Spleen (tissue), 11 donors: Measurements from ENCODE around the gene PEX5L. TPM values are rescaled to one million over a fixed set of nuclear protein-coding genes. Genes with fewer than 3 reads are reported as not detected.
A peak's percentile ranks its signal among the peaks of the same experiment; 100 is the strongest.

Source experiments
- DNase-seq: peaks from one replicate; pipeline ENCODE4 v3.0.0-alpha.2; 2020
- H3K27ac ChIP-seq, 8 donors: fragments of 200-600 bp; sonication (generic) in 7 of 8; 1 replicate in 4 of 8; 2 replicates in 4 of 8; pipeline versions ENCODE4 v1.5.0 to v1.8.0; 2016 to 2021; ENCODE audit warnings: inconsistent platforms in 4 of 8, mild to moderate bottlenecking in 4 of 8, moderate library complexity in 1 of 8
- H3K27me3 ChIP-seq, 7 donors: fragments of 200-600 bp; sonication (generic) in 6 of 7; replicated peaks in 1 of 7; 1 replicate in 4 of 7; 2 replicates in 3 of 7; pipeline versions ENCODE4 v1.5.0 to v1.8.0; 2016 to 2021; ENCODE audit warnings: inconsistent platforms in 3 of 7, mild to moderate bottlenecking in 1 of 7
- H3K36me3 ChIP-seq, 6 donors: fragments of 200-600 bp; sonication (generic) in 5 of 6; 1 replicate in 4 of 6; 2 replicates in 2 of 6; pipeline versions ENCODE4 v1.5.0 to v1.8.0; 2016 to 2021; ENCODE audit warnings: inconsistent platforms in 2 of 6
- H3K4me1 ChIP-seq, 6 donors: fragments of 200-600 bp; sonication (generic) in 5 of 6; 1 replicate in 3 of 6; 2 replicates in 3 of 6; pipeline versions ENCODE4 v1.5.0 to v1.8.0; 2016 to 2021; ENCODE audit warnings: inconsistent platforms in 3 of 6
- H3K4me3 ChIP-seq, 8 donors: fragments of 200-600 bp; sonication (generic) in 7 of 8; 1 replicate in 4 of 8; 2 replicates in 4 of 8; pipeline versions ENCODE4 v1.5.0 to v1.8.0; 2016 to 2021; ENCODE audit warnings: inconsistent platforms in 4 of 8, mild to moderate bottlenecking in 4 of 8, moderate library complexity in 2 of 8
- H3K9me3 ChIP-seq, 8 donors: fragments of 200-600 bp; sonication (generic) in 7 of 8; 1 replicate in 4 of 8; 2 replicates in 4 of 8; pipeline versions ENCODE4 v1.5.0 to v1.8.0; 2016 to 2021; ENCODE audit warnings: inconsistent platforms in 4 of 8
- POLR2A ChIP-seq, 3 donors: fragments of 450-650 bp; IDR thresholded peaks; one replicate each; pipeline ENCODE4 v1.5.1; 2017; ENCODE audit warnings: antibody characterized with exemption in 3 of 3, mild to moderate bottlenecking in 1 of 3
- POLR2AphosphoS5 ChIP-seq, 3 donors: sonication (generic); formaldehyde crosslinking; IDR thresholded peaks; one replicate each; pipeline ENCODE4 v1.5.1; 2017; ENCODE audit warnings: antibody characterized with exemption in 3 of 3
- WGBS, 5 donors: extraction: QIAGEN DNeasy Blood & Tissue Kit in 3 of 5; methylation state at CpG; one replicate each; pipeline versions ENCODE4 v1.1.5 to v1.1.7; 2013 to 2018; 5-methylcytosine and 5-hydroxymethylcytosine counted together
- intact Hi-C: fragments of 100-400 bp; cut with DNase I; formaldehyde crosslinking; loops from one replicate; pipeline ENCODE4 v1.15.0; 2023; ENCODE audit warnings: low total_unique reads
- polyA plus RNA-seq, 3 donors: library from polyadenylated mRNA; stranded (reverse); fragments of 200-250 nt; gene quantifications; one replicate each; pipeline ENCODE4 v1.2.1, GENCODE V29; 2013
- total RNA-seq, 7 donors: library from RNA; depleted of rRNA in 3 of 7; stranded (reverse); fragments of >200 nt in 3 of 7; fragmentation: NEBNext Ultra II Directional in 4 of 7; extraction: Animal tissue kit (Norgen Biotek cat#: 25700) in 4 of 7; gene quantifications; one replicate each; pipeline versions ENCODE4 v1.1.0 to v1.2.1, GENCODE V29; 2016 to 2021
- TF ChIP-seq, protein P1 (sequence below), 11 experiments: fragments of 200-600 bp in 7 of 11; fragments of 450-650 bp in 4 of 11; sonication (generic) in 4 of 11; IDR thresholded peaks in 8 of 11; conservative IDR thresholded peaks in 3 of 11; 1 replicate in 7 of 11; 2 replicates in 4 of 11; pipeline versions ENCODE4 v1.4.0 to v1.8.0; 2016 to 2021; ENCODE audit warnings: antibody characterized with exemption in 11 of 11, inconsistent platforms in 4 of 11, mild to moderate bottlenecking in 1 of 11
- donor health status: healthy with polysubstance abuse.
- donor health status: DM: no; HTN: no; CAD: no; lungs with moderate emphysema.
- donor health status: DM: no; HTN: no; CAD: no.
- donor health status: Bipolar disorder and iron deficiency.
- donor health status: healthy.
- donor health status: DM: no; HTN: no; CAD: no.
- donor health status: DM: yes; HTN: yes; CAD: no.

PEX5L gene
- total and polyA plus RNA-seq, 10 donors = under 0.01 to 0.55 (median 0.02) TPM; not detected in 7

DNA sequence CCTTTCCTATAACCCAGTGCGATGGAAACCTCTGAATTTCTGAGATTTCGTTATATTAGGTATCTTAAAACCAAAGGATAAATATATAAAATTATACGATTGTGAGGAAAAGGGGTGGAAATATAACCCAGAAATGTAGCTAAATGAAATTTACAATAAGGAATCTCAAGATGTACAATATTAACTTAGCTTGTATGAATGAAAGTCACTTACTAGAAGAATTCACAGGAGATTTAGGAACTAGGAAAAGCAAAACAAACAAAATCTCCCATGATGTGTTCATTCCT is 224.7 kb downstream of the PEX5L start:
- Histone ChIP-seq H3K36me3 (no peaks in the 10 kb centered on the region), H3K27me3 (no peaks in the 10 kb centered on the region), H3K4me3 (no peak overlapping the region), H3K4me1 (no peaks in the 10 kb centered on the region), H3K27ac (no peak overlapping the region), H3K9me3 (no peaks in the 10 kb centered on the region)
- DNase-seq = no peak
- intact Hi-C loops = no loop called here
- WGBS, 5 donors = 82 to 90% (median 84%) methylated on average over 3 of the region's 3 CpGs
- TF ChIP-seq, protein P1, sequence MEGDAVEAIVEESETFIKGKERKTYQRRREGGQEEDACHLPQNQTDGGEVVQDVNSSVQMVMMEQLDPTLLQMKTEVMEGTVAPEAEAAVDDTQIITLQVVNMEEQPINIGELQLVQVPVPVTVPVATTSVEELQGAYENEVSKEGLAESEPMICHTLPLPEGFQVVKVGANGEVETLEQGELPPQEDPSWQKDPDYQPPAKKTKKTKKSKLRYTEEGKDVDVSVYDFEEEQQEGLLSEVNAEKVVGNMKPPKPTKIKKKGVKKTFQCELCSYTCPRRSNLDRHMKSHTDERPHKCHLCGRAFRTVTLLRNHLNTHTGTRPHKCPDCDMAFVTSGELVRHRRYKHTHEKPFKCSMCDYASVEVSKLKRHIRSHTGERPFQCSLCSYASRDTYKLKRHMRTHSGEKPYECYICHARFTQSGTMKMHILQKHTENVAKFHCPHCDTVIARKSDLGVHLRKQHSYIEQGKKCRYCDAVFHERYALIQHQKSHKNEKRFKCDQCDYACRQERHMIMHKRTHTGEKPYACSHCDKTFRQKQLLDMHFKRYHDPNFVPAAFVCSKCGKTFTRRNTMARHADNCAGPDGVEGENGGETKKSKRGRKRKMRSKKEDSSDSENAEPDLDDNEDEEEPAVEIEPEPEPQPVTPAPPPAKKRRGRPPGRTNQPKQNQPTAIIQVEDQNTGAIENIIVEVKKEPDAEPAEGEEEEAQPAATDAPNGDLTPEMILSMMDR (IDR thresholded peaks at IDR 0.05 in 8 of 11, conservative IDR thresholded peaks at IDR 0.05 in 3 of 11) = no peak

DNA sequence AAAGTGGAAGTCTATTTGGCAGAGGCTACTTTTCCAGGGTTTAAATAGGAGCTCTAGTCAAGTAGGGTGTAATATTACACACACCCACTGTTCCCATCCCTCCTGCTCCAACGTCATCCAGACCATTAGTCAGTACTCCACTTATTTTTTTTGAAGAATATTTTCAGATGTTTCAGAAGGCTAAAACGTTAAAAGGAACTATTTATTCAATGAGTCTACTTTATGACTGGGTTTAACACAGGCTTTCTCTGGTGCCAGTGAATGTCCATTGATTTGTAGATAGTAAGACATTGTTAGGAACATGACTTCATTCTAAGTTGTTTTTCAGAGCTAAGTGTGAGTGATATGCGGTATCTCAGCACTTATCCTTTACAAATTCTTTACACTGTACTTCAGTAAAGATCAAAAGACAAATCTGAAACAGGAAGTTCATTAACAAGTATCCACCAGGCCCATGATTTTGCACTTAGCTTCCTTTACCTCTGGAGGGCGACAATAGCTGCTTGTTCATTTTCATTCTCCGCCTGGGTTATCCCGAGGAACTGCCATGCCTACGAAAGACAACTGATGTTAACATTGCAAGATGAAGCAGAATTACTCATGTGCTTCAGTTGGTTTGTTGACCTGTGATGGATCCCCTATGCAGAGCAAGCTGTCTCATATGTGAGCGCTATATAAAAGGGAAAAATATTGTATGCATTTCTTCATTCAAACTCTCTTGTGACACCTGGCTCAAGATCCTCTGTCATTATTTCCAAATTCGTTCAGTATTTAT is 225.2 kb downstream of the PEX5L start:
- Histone ChIP-seq H3K4me3 (no peak overlapping the region), H3K27ac (no peak overlapping the region), H3K9me3 (no peaks in the 10 kb centered on the region), H3K27me3 (no peaks in the 10 kb centered on the region), H3K36me3 (no peaks in the 10 kb centered on the region), H3K4me1 (no peaks in the 10 kb centered on the region)
- intact Hi-C loops = no loop called here
- TF ChIP-seq, protein P1 (IDR thresholded peaks at IDR 0.05 in 8 of 11, conservative IDR thresholded peaks at IDR 0.05 in 3 of 11) = peak in 3 of 11 experiments; percentile 33 to 43 (median 34)
- TF ChIP-seq POLR2A (IDR thresholded peaks at IDR 0.05) = no peak
- DNase-seq = no peak
- 26 to 35% (median 29%) methylated on average over 9 of the region's 9 CpGs for WGBS, 5 donors

GRCh38 chr3:179809639-179810038 is 227.1 kb downstream of the PEX5L start:
- TF ChIP-seq, protein P1 (IDR thresholded peaks at IDR 0.05 in 8 of 11, conservative IDR thresholded peaks at IDR 0.05 in 3 of 11) = no peak
- no peak for TF ChIP-seq POLR2A (IDR thresholded peaks at IDR 0.05)
- TF ChIP-seq POLR2AphosphoS5 (IDR thresholded peaks at IDR 0.05) = no peak
- DNase-seq = no peak
- H3K9me3 ChIP-seq = no peaks in the 10 kb centered on the region
- intact Hi-C loops = no loop called here
- no peaks in the 10 kb centered on the region for H3K4me1 ChIP-seq
- no peaks in the 10 kb centered on the region for H3K36me3 ChIP-seq
- H3K27me3 ChIP-seq = no peaks in the 10 kb centered on the region
- H3K4me3 ChIP-seq = no peak overlapping the region
- H3K27ac ChIP-seq = no peak overlapping the region

DNA sequence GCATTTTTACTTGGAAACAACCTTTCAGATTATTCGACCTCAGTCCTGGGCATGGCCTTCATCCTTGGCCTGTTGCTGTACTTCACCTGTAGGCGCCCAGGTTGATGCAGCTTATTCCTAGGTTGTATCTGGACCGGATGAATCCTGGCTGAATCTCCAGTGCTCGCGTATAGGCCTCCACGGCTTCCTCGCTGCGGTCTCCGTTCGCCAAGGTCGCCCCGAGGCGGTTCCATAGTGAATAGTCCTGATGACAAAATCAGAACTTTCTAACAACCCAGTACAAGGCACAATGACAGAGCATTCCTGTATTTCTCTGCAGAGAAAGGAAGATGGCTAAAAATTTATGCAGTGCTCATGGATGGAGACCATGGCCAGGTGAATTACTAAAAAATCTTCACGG is 229.1 kb downstream of the PEX5L start:
- Histone ChIP-seq H3K4me1 (no peaks in the 10 kb centered on the region), H3K27ac (no peak overlapping the region), H3K4me3 (no peak overlapping the region), H3K36me3 (no peaks in the 10 kb centered on the region), H3K9me3 (no peaks in the 10 kb centered on the region), H3K27me3 (no peaks in the 10 kb centered on the region)
- 93 to 98% (median 94%) methylated on average over 14 of the region's 14 CpGs for WGBS, 5 donors
- TF ChIP-seq POLR2A (IDR thresholded peaks at IDR 0.05) (no peak), POLR2AphosphoS5 (IDR thresholded peaks at IDR 0.05) (no peak)
- TF ChIP-seq, protein P1 (IDR thresholded peaks at IDR 0.05 in 8 of 11, conservative IDR thresholded peaks at IDR 0.05 in 3 of 11) = no peak
- intact Hi-C loops = no loop called here
- DNase-seq = no peak
